HG02884 (cell line): ENCODE data around the gene PTPN9.
"Not testable (repeated sequence)": the region's sequence is repeated elsewhere in the genome, so short reads cannot be mapped to it uniquely, and the experiment has no call there.

ENCODE experiments used
- ATAC-seq: cut with Tn5 transposase; IDR thresholded peaks from one replicate; pipeline ENCODE4 v1.9.1; 2021; ENCODE audit warnings: mild to moderate bottlenecking, moderate library complexity; ENCODE audit not compliant: unreplicated experiment

PTPN9 gene

GRCh38 chr15:75454471-75455378 lies 124.4 kb downstream of the PTPN9 start:
- no peak for ATAC-seq

- peak; percentile 25 for ATAC-seq
These were observed 125.2 kb downstream of the PTPN9 start for GRCh38 chr15:75453703-75454470.

GRCh38 chr15:75452865-75453702 lies 126.0 kb downstream of the PTPN9 start:
- ATAC-seq, result no peak

- ATAC-seq, result no peak
These were observed 126.7 kb downstream of the PTPN9 start for GRCh38 chr15:75452364-75452864.

GRCh38 chr15:75451674-75452363 lies 127.3 kb downstream of the PTPN9 start, which contains the start of gene SIN3A:
Gene SIN3A, minus strand, starts transcription at chr15:75451690. Its CDS starts 21,315 bp downstream, at chr15:75430375.
- peak; percentile 37 for ATAC-seq

GRCh38 chr15:75451202-75451673 lies 127.9 kb downstream of the PTPN9 start:
- no peak for ATAC-seq

- ATAC-seq, result peak; percentile 15
These were observed 128.6 kb downstream of the PTPN9 start for GRCh38 chr15:75450307-75451201.

GRCh38 chr15:75449585-75450306 lies 129.4 kb downstream of the PTPN9 start:
- no peak for ATAC-seq

GRCh38 chr15:75448171-75448570 lies 130.9 kb downstream of the PTPN9 start:
- ATAC-seq, result not testable (repeated sequence)

- ATAC-seq, result no peak
These were observed 133.0 kb downstream of the PTPN9 start for GRCh38 chr15:75446151-75446550.

- ATAC-seq, result not testable (repeated sequence)
These were observed 133.8 kb downstream of the PTPN9 start for GRCh38 chr15:75445324-75445723.

GRCh38 chr15:75443972-75444453 lies 135.1 kb downstream of the PTPN9 start:
- not testable (repeated sequence) for ATAC-seq

GRCh38 chr15:75437721-75438120 lies 141.4 kb downstream of the PTPN9 start:
- no peak for ATAC-seq

- ATAC-seq, result no peak
These were observed 142.2 kb downstream of the PTPN9 start for GRCh38 chr15:75436881-75437280.

- no peak for ATAC-seq
These were observed 147.4 kb downstream of the PTPN9 start for GRCh38 chr15:75431682-75432081.

GRCh38 chr15:75431270-75431669 lies 147.8 kb downstream of the PTPN9 start:
- no peak for ATAC-seq

- no peak for ATAC-seq
These were observed 148.9 kb downstream of the PTPN9 start for GRCh38 chr15:75430259-75430658.

- no peak for ATAC-seq
These were observed 151.0 kb downstream of the PTPN9 start for GRCh38 chr15:75428152-75428551.
